Motor neuron (in vitro differentiated cells): ENCODE data around the gene KBTBD7. TPM values are rescaled to one million over a fixed set of nuclear protein-coding genes. Genes with fewer than 3 reads are reported as not detected.
A peak's percentile ranks its signal among the peaks of the same experiment; 100 is the strongest.

ENCODE experiments used
- ATAC-seq, 8 experiments: fragments of 200-7000 bp; cut with Tn5 transposase; replicated peaks in 6 of 8; 2 replicates each; pipeline ENCODE4 v1.8.0; 2021; ENCODE audit warnings: mild to moderate bottlenecking in 8 of 8, moderate library complexity in 8 of 8
- H3K27ac ChIP-seq, 2 donors: fragments of 250-450 bp; sonication (Bioruptor Pico); 2 replicates each; pipeline ENCODE4 v1.9.0; 2021; ENCODE audit warnings: antibody characterized with exemption in 2 of 2, mild to moderate bottlenecking in 2 of 2, moderate library complexity in 1 of 2
- H3K4me1 ChIP-seq, 2 donors: fragments of 250-450 bp; sonication (Bioruptor Pico); replicated peaks in 1 of 2; 2 replicates each; pipeline ENCODE4 v1.6.1; 2021; ENCODE audit warnings: antibody characterized with exemption in 2 of 2, mild to moderate bottlenecking in 2 of 2, moderate library complexity in 1 of 2
- H3K4me3 ChIP-seq, 5 donors: fragments of 250-450 bp; sonication (Bioruptor Pico); 2 replicates each; pipeline ENCODE4 v1.9.0; 2021; ENCODE audit warnings: antibody characterized with exemption in 5 of 5, mild to moderate bottlenecking in 5 of 5, moderate library complexity in 4 of 5
- WGBS, 10 experiments: fragments of 450-650 bp; shearing (Covaris generic); methylation state at CpG; one replicate each; pipeline ENCODE4 v1.0.0; 2022; 5-methylcytosine and 5-hydroxymethylcytosine counted together
- in situ Hi-C, 9 experiments: fragments of 400-800 bp; cut with MboI; loops; one replicate each; pipeline ENCODE4 v1.15.0; 2021; ENCODE audit warnings: low sequenced_read_pairs in 9 of 9, low pct_unique_long_range_greater_than_20kb in 2 of 9; ENCODE audit not compliant: unreplicated experiment in 9 of 9
- total RNA-seq, 8 experiments: library from RNA; unstranded; fragments of 300-600 nt; gene quantifications; 2 replicates each; pipeline versions ENCODE4 v1.2.3 to v1.2.4, GENCODE V29; 2022

Gene KBTBD7, protein sequence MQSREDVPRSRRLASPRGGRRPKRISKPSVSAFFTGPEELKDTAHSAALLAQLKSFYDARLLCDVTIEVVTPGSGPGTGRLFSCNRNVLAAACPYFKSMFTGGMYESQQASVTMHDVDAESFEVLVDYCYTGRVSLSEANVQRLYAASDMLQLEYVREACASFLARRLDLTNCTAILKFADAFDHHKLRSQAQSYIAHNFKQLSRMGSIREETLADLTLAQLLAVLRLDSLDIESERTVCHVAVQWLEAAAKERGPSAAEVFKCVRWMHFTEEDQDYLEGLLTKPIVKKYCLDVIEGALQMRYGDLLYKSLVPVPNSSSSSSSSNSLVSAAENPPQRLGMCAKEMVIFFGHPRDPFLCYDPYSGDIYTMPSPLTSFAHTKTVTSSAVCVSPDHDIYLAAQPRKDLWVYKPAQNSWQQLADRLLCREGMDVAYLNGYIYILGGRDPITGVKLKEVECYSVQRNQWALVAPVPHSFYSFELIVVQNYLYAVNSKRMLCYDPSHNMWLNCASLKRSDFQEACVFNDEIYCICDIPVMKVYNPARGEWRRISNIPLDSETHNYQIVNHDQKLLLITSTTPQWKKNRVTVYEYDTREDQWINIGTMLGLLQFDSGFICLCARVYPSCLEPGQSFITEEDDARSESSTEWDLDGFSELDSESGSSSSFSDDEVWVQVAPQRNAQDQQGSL
- total RNA-seq = 10 to 100 TPM in 5 of 8 experiments, 1 to 10 TPM in 3; 5.3 to 16.0 (median 11.4) TPM

- Histone ChIP-seq H3K4me1 (peaks cover 17 to 26% of the 10 kb centered on the region in 2 donors), H3K4me3 (peak within 1 kb of the TSS; percentile 42 to 78 (median 47)), H3K27ac (peak within 1 kb of the TSS; percentile 87 to 90)
- peak; percentile 95 to 98 (median 97) for ATAC-seq
- 0 to 30% (median 0%) methylated on average over 1 to 27 of the region's 66 CpGs; no CpG with 5 or more reads in 3 of the 10 experiments for WGBS, 10 experiments
- in situ Hi-C loops = no loop called here
Measured at GRCh38 chr13:41193919-41194824, at the start of gene KBTBD7. Gene KBTBD7 (minus strand): TSS chr13:41194569. CDS start chr13:41194257, 312 bp downstream.

GRCh38 chr13:41241626-41242025 lies 47.3 kb upstream of the KBTBD7 start:
- in situ Hi-C loops = no loop called here
- ATAC-seq = no peak
- 77 to 100% (median 92%) methylated on average over 1 to 4 of the region's 4 CpGs; no CpG with 5 or more reads in 2 of the 10 experiments for WGBS, 10 experiments
- no peak overlapping the region for H3K4me3 ChIP-seq
- no peak overlapping the region for H3K27ac ChIP-seq
- no peaks in the 10 kb centered on the region for H3K4me1 ChIP-seq

DNA sequence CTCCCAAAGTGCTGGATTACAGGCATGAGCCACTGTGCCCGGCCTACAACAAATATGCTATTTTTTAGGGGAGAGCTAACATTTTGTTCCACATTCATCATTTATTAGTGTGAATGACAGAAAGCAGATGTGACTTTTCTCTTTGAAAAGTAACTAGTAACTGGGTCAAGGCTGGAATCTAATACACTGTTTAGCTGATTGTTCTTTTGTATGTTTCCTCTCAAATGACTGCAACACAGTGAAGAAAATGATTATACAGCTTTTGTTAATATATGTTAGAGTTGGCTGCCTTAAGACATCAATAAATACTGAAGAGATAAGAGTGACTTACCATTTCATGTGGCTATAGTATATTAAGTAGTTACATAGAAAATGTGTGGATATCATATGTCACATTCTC lies 42.0 kb upstream of the KBTBD7 start:
- no peak for ATAC-seq
- Histone ChIP-seq H3K4me3 (no peak overlapping the region), H3K4me1 (no peaks in the 10 kb centered on the region), H3K27ac (no peak overlapping the region)
- 80 to 100% (median 90%) methylated on average over 1 of the region's 1 CpG; no CpG with 5 or more reads in 4 of the 10 experiments for WGBS, 10 experiments
- in situ Hi-C loops = no loop called here

DNA sequence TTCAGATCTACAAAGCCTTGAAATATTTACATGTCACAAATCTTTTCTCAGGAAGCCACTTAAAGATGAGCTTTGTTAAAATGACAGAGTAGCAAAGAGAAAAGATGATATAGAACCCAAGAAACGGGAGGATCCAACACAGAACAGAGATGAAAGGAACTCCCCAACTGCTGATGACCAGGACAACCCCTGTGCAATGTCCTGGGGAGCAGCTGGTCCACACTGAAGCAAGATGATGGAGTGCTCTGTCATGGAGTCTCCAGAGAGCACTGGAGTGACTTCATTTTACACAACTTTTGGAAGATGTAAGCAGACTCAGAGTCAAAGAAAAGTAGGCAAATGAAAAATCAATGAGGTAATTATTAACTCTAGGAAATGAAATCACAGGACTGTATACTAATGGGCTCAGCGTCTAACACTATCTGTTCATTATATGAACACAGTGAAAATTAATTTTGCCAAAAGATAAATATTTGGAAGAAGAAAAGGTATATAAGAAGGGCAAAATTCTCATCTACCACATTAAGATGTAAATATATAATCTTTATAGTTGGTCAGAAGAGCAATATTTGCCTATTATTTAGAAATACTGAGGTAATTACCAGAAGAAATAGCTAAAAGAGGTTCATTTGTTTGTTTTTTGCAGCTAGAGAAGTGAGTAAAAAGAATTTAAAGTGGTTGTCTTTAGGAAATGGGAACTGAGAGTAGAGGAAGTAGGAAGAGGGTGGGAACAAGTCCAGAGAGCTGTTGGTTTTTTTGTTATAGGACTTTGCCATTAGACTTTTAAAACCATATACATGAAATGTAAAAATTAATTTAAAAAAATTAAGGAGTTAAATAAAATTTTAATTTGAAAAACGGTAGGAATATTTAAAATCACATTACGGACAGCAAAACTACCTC lies 38.5 kb upstream of the KBTBD7 start:
- no peaks in the 10 kb centered on the region for H3K4me1 ChIP-seq
- no peak overlapping the region for H3K4me3 ChIP-seq
- peak in 4 of 8 experiments; percentile 60 to 72 (median 72) for ATAC-seq
- H3K27ac ChIP-seq = no peak overlapping the region
- 50 to 92% (median 58%) methylated on average over 2 to 4 of the region's 4 CpGs for WGBS, 10 experiments
- in situ Hi-C loops = no loop called here

DNA sequence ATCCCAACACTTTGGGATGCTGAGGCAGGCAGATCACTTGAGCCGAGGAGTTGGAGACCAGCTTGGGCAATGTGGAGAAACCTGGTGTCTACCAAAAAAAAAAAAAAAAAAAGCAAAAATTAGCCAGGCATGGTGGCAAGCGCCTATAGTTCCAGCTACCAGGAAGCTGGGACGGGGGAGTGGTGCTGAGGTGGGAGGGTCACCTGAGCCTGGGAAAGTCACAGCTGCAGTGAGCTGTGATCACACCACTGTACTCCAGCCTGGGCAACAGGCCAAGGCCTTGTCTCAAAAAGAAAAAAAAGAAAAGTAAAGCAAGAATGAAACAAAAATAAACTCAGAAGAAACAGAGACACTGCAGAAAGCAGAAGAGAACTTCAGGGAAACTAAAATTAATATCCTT lies 37.4 kb upstream of the KBTBD7 start:
- Histone ChIP-seq H3K27ac (no peak overlapping the region), H3K4me3 (no peak overlapping the region), H3K4me1 (no peaks in the 10 kb centered on the region)
- 33 to 100% (median 97%) methylated on average over 1 to 3 of the region's 3 CpGs; no CpG with 5 or more reads in 3 of the 10 experiments for WGBS, 10 experiments
- in situ Hi-C loops = no loop called here
- ATAC-seq = no peak

- Histone ChIP-seq H3K4me1 (no peaks in the 10 kb centered on the region), H3K27ac (no peak overlapping the region), H3K4me3 (no peak overlapping the region)
- WGBS, 10 experiments = 60 to 100% (median 100%) methylated on average over 1 to 2 of the region's 2 CpGs; no CpG with 5 or more reads in 3 of the 10 experiments
- in situ Hi-C loops = no loop called here
- ATAC-seq = no peak
Measured at GRCh38 chr13:41231025-41231677, 36.8 kb upstream of the KBTBD7 start.

DNA sequence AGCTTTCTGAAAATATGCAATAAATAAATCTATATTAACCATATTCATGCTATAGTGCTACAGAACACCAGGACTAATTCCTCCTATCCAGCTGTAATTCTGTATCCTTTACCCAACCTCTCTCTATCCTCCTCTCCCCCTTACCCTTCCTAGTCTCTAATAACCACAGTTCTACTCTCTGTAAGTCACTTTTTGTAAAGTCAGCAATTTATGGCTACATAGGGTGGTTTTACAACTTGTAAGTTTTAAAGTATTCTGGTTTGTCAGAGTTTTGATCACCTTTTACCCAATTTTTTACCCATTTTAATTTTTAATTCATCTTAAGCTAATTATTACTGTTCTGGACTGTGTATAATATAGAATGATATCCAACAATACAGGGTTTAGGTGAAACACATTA lies 35.0 kb upstream of the KBTBD7 start:
- no peak overlapping the region for H3K4me3 ChIP-seq

DNA sequence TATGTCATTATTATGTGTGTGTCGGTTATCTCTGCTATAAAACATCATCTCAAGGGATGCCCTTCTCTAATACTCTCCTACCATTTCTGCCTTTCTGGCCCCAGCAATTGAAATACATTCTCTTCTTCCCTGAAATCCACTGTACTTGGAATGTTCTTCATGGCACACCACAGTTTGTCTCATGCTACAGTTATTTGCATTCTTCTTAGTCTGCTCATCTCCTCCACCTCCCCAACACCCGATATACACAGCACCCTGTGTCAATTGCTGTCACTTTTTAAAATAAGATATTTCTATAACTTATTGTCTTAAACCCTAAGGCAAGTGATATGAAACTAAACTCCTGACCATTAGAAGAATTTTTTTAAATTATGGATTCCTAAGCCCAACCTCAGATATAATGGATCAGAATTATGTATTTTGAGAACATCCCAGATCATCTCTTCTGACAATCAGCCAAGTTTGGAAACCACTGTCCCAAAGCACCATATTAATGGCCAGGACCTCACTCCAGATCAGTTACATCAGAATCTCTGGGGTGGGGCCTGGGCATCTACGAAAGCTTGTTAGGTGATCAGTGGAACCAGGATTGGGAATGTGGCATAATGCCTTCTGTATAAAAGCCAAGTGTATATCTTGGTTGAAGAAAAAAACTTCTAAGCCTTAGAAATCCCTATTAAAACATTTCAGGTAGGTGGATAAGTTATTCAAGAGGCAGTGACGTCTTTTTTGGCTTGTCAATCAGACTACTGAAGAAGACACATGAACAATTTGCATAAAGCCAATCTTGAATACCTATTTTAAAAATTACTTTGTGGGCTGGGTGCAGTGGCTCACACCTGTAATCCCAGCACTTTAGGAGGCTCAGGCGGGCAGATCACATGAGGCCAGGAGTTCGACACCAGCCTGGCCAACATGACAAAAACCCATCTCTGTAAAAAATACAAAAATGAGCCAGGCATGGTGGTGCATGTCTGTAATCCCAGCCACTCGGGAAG lies 30.0 kb upstream of the KBTBD7 start:
- Histone ChIP-seq H3K4me1 (no peaks in the 10 kb centered on the region), H3K27ac (no peak overlapping the region), H3K4me3 (no peak overlapping the region)
- ATAC-seq = no peak
- WGBS, 10 experiments = 0 to 100% (median 90%) methylated on average over 1 to 5 of the region's 7 CpGs
- in situ Hi-C loops = loop anchor here in 2 of 9 experiments (10.0 to 25.0 kb wide), 2 partner anchors 137 to 150 kb away; no protein-coding TSS in a partner anchor

More for the DNA sequence above, 35.0 kb upstream of the KBTBD7 start:
- ATAC-seq = no peak
- in situ Hi-C loops = loop anchor here in 1 of 9 experiments (10.0 kb wide), 1 partner anchor 155 kb away; no protein-coding TSS in a partner anchor
- H3K27ac ChIP-seq = no peak overlapping the region
- H3K4me1 ChIP-seq = no peaks in the 10 kb centered on the region

DNA sequence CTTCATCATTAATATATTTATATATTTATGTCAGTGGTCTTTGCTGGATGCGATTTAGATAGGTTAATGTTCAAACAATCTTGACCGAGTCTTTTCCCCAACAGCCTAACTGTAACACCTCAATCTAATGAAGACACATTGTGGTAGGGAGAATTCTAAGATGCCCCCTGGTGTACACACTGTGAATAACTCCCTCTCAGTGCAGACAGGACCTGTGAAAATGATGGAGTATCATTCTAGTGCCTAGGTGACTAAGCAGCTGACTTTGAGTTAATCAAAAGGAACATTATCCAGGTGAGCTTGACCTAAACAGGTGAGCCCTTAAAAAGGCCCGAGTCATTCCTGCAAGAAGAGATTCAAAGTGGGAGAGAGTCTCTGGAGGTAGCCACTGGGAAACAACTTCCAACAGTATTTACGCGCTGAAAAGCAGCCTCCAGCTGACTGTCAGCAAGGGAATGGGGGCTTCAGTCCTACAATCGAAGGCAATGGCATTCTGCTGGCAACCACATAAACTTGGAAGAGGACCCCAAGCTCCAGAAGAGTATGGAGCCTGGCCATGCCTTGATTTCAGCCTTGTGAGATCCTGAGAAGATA lies 28.0 kb upstream of the KBTBD7 start:
- in situ Hi-C loops = loop anchor here in 2 of 9 experiments (10.0 to 25.0 kb wide), 2 partner anchors 135 to 148 kb away; no protein-coding TSS in a partner anchor
- WGBS, 10 experiments = 8 to 79% (median 40%) methylated on average over 1 to 5 of the region's 6 CpGs; no CpG with 5 or more reads in 1 of the 10 experiments
- H3K27ac ChIP-seq = no peak overlapping the region
- ATAC-seq = peak in 5 of 8 experiments; percentile 63 to 91 (median 83)
- no peaks in the 10 kb centered on the region for H3K4me1 ChIP-seq
- H3K4me3 ChIP-seq = no peak overlapping the region

GRCh38 chr13:41220401-41220800 lies 26.0 kb upstream of the KBTBD7 start:
- Histone ChIP-seq H3K4me3 (no peak overlapping the region), H3K4me1 (no peaks in the 10 kb centered on the region), H3K27ac (no peak overlapping the region)
- 80 to 100% (median 91%) methylated on average over 2 to 3 of the region's 3 CpGs; no CpG with 5 or more reads in 1 of the 10 experiments for WGBS, 10 experiments
- no peak for ATAC-seq
- in situ Hi-C loops = loop anchor here in 2 of 9 experiments (10.0 to 25.0 kb wide), 2 partner anchors 133 to 146 kb away; no protein-coding TSS in a partner anchor
